SH-SY5Y (cell line): Measurements from ENCODE around the gene GGN.

Experiments
- GATA2 ChIP-seq: IDR thresholded peaks from 2 replicates; pipeline ENCODE4 v1.6.1; 2011; ENCODE audit warnings: mild to moderate bottlenecking, low read depth, low read length
- GATA3 ChIP-seq: IDR thresholded peaks from 2 replicates; pipeline ENCODE4 v1.6.1; 2011; ENCODE audit warnings: low read depth, mild to moderate bottlenecking, low read length, moderate library complexity

DNA sequence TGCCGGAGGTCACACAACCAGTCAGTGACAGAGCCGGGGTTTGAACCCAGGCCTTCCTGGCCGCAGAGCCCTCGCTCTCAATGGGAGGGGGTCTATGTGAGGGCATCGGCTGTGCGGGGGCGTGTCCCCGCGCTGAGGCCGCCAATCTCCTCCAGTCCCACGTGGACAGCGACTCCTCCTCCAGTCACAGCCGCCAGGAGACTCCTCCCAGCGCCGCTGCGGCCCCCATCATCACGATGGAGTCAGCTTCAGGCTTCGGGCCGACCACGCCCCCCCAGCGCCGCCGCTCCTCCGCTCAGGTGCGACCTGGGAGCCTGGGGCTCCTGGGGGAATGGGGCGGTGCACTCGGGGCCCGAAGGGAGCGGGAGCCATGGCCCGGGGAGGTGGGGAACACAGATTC lies 6.7 kb upstream of the GGN start:
- TF ChIP-seq GATA2 (no peak), GATA3 (no peak)
